ENCODE results near the gene WDR49. TPM values are rescaled to one million over a fixed set of nuclear protein-coding genes. Genes with fewer than 3 reads are reported as not detected.

Gene WDR49
- total RNA-seq, 1 experiment from 2014 or later, result 1.3 TPM

DNA sequence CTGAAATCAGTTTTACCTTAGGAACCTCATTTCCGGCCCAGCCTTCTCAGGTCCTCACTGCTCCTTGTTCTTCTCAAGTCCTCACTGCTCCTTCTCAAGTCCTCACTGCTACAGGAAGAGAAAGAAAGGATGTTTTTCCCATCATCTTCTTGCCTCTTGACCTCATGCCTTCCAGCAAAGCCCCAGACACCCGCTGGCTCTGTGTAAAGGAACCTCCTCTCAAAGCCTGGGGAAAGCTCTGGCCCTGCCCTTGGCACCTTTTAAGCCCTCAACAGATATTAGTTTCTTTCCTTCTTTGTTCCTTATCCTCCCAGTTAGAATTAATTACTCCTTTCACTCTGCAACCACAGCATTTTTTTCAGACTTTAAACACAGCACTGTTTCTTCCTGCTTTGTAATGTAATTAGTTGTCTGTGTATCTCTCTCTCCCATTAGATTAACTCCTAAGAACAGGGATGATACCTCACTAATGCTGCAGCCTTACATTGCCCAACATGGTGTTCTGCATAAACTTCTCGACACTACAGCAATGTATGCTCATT, 4.0 kb upstream of the WDR49 start:
- WGBS (ENCODE audit: extremely low coverage, insufficient read length, low lambda C conversion rate), result no CpG with 5 or more reads among the region's 3 CpGs
- Histone ChIP-seq H3K27me3 (ENCODE audit: insufficient read depth, low read length) (no peaks in the 10 kb centered on the region), H2BK5ac (ENCODE audit: insufficient read length, low read length) (no peak overlapping the region), H3K56ac (ENCODE audit: insufficient read length, low read depth, low read length) (no peak overlapping the region), H3K4me1 (ENCODE audit: insufficient read depth, low read length) (peaks cover 5% of the 10 kb centered on the region; the same call in 1 of the 2 replicates), H3T11ph (ENCODE audit: low read length) (peak overlapping the region; percentile 1), H3K23ac (ENCODE audit: insufficient read length, low read depth, low read length) (no peak overlapping the region), H4K20me1 (ENCODE audit: control insufficient read depth, insufficient read depth, insufficient read length) (no peaks in the 10 kb centered on the region), H3K4me2 (ENCODE audit: insufficient read depth, insufficient read length, low read length) (no peak overlapping the region), H3K9me3 (ENCODE audit: control insufficient read depth, low read depth, low read length) (no peaks in the 10 kb centered on the region), H3K18ac (ENCODE audit: insufficient read length, low read depth, low read length) (peak overlapping the region; percentile 71), H4K91ac (ENCODE audit: insufficient read length, low read depth, low read length) (no peak overlapping the region), H4K5ac (ENCODE audit: insufficient read length, low read depth, low read length) (no peak overlapping the region), H3K23me2 (ENCODE audit: insufficient read length, low read depth, low read length, poor library complexity, severe bottlenecking) (no peaks in the 10 kb centered on the region), H2BK15ac (ENCODE audit: low read depth, low read length) (no peak overlapping the region), H3K4ac (ENCODE audit: low read depth, low read length) (no peak overlapping the region), H2AFZ (ENCODE audit: low read length) (peak overlapping the region; percentile 94), H2BK12ac (ENCODE audit: insufficient read length, low read depth, low read length) (peak overlapping the region; percentile 79), H3K9ac (ENCODE audit: extremely low read depth, insufficient read length, low read length) (peak overlapping the region; percentile 14), H4K8ac (replicated peaks; ENCODE audit: insufficient read length, low read depth, low read length) (no peak overlapping the region), H3K14ac (ENCODE audit: insufficient read depth, low read length) (0 out of 2 replicates have a peak overlapping the region, but pooled peaks have one; percentile 71), H2AK5ac (ENCODE audit: insufficient read length, low read length) (no peak overlapping the region), H2BK20ac (ENCODE audit: low read depth, low read length, poor library complexity, severe bottlenecking) (peak overlapping the region; percentile 78), H3K79me2 (ENCODE audit: insufficient read depth, low read length) (no peaks in the 10 kb centered on the region), H3K79me1 (ENCODE audit: insufficient read depth, low read depth, low read length, poor library complexity, severe bottlenecking) (no peaks in the 10 kb centered on the region), H2BK120ac (ENCODE audit: low read depth, low read length, poor library complexity, severe bottlenecking) (no peak overlapping the region), H3K27ac (ENCODE audit: insufficient read length, low read depth, low read length) (no peak overlapping the region)
- H3K4me1 Mint-ChIP-seq, result peaks cover 27 to 31% of the 10 kb centered on the region in 2 experiments
- DNase-seq, result no peak
- H3K4me3 Mint-ChIP-seq, result no peak overlapping the region
- H3K9me3 Mint-ChIP-seq, result no peaks in the 10 kb centered on the region; a peak in 1 of 5 replicates
- peaks cover 0 to 13% (median 3%) of the 10 kb centered on the region in 3 experiments; a peak in 4 of 7 replicates for H3K36me3 Mint-ChIP-seq (ENCODE audit: insufficient read depth in 1 of 3, low read depth in 3 of 3)
- peak overlapping the region; percentile 46 to 76 (median 69); a peak in 5 of 7 replicates for H3K27ac Mint-ChIP-seq
- TF ChIP-seq, protein P1, sequence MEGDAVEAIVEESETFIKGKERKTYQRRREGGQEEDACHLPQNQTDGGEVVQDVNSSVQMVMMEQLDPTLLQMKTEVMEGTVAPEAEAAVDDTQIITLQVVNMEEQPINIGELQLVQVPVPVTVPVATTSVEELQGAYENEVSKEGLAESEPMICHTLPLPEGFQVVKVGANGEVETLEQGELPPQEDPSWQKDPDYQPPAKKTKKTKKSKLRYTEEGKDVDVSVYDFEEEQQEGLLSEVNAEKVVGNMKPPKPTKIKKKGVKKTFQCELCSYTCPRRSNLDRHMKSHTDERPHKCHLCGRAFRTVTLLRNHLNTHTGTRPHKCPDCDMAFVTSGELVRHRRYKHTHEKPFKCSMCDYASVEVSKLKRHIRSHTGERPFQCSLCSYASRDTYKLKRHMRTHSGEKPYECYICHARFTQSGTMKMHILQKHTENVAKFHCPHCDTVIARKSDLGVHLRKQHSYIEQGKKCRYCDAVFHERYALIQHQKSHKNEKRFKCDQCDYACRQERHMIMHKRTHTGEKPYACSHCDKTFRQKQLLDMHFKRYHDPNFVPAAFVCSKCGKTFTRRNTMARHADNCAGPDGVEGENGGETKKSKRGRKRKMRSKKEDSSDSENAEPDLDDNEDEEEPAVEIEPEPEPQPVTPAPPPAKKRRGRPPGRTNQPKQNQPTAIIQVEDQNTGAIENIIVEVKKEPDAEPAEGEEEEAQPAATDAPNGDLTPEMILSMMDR (conservative IDR thresholded peaks at IDR 0.05), result no peak
- peaks cover 2% of the 10 kb centered on the region; the same call in 1 of the 2 replicates for H3K27me3 Mint-ChIP-seq (ENCODE audit: low read depth)

Data from H9 (cell line).